CD8-positive, alpha-beta memory T cell (primary cell): Measurements from ENCODE around the gene AHDC1. TPM values are rescaled to one million over a fixed set of nuclear protein-coding genes. Genes with fewer than 3 reads are reported as not detected.

Source experiments
- CTCF ChIA-PET: fragments of 350-600 bp; sonication (Branson Sonifier 250); formaldehyde crosslinking; loops from one replicate; lab custom pipeline; 2021; ENCODE audit warnings: antibody characterized with exemption; lab: Charles Lee
- POLR2A ChIA-PET: fragments of 350-600 bp; sonication (Branson Sonifier 250); formaldehyde crosslinking; loops from one replicate; lab custom pipeline; 2021; ENCODE audit warnings: antibody characterized with exemption; lab: Charles Lee
- DNase-seq, 5 donors: peaks; one replicate each; pipeline versions ENCODE4 v3.0.0 to v3.0.0-alpha.2; 2020 to 2022; ENCODE audit warnings: mixed read lengths in 1 of 5
- H3K27ac ChIP-seq: one replicate; pipeline ENCODE4 v1.7.0; 2013; ENCODE audit warnings: low read depth, mild to moderate bottlenecking, low read length, moderate library complexity
- H3K27me3 ChIP-seq: 2 replicates; pipeline ENCODE4 v1.7.0; 2013; ENCODE audit warnings: low read length, mild to moderate bottlenecking; ENCODE audit not compliant: insufficient read depth, poor library complexity, severe bottlenecking
- H3K36me3 ChIP-seq: 2 replicates; pipeline ENCODE4 v1.7.0; 2013; ENCODE audit warnings: mild to moderate bottlenecking, low read length, moderate library complexity; ENCODE audit not compliant: insufficient read depth
- H3K4me1 ChIP-seq: 2 replicates; pipeline ENCODE4 v1.7.0; 2013; ENCODE audit warnings: mild to moderate bottlenecking, low read length, moderate library complexity; ENCODE audit not compliant: insufficient read depth
- H3K4me3 ChIP-seq: 2 replicates; pipeline ENCODE4 v1.7.0; 2013; ENCODE audit warnings: mild to moderate bottlenecking, low read length
- H3K9me3 ChIP-seq: 2 replicates; pipeline ENCODE4 v1.7.0; 2013; ENCODE audit warnings: mild to moderate bottlenecking, low read length
- H3K27ac Mint-ChIP-seq, 8 donors: one replicate each; pipeline ENCODE4 v1.8.0; 2020 to 2021; ENCODE audit warnings: mixed read lengths in 8 of 8, mild to moderate bottlenecking in 6 of 8, inconsistent platforms in 3 of 8, moderate library complexity in 3 of 8
- H3K27me3 Mint-ChIP-seq, 2 donors: one replicate each; pipeline ENCODE4 v1.8.0; 2020 to 2021; ENCODE audit warnings: mixed read lengths in 2 of 2, mild to moderate bottlenecking in 1 of 2, moderate library complexity in 1 of 2
- H3K36me3 Mint-ChIP-seq, 3 donors: one replicate each; pipeline ENCODE4 v1.8.0; 2020 to 2021; ENCODE audit warnings: mixed read lengths in 3 of 3, inconsistent platforms in 1 of 3, mild to moderate bottlenecking in 1 of 3
- H3K4me1 Mint-ChIP-seq, 3 donors: one replicate each; pipeline ENCODE4 v1.8.0; 2020 to 2021; ENCODE audit warnings: mixed read lengths in 3 of 3, inconsistent platforms in 1 of 3, mild to moderate bottlenecking in 1 of 3
- H3K4me3 Mint-ChIP-seq, 7 donors: one replicate each; pipeline ENCODE4 v1.8.0; 2020 to 2021; ENCODE audit warnings: mixed read lengths in 7 of 7, mild to moderate bottlenecking in 6 of 7, moderate library complexity in 4 of 7, inconsistent platforms in 2 of 7
- H3K9me3 Mint-ChIP-seq, 5 donors: one replicate each; pipeline ENCODE4 v1.8.0; 2020 to 2022; ENCODE audit warnings: mixed read lengths in 5 of 5, mild to moderate bottlenecking in 3 of 5, moderate library complexity in 2 of 5, inconsistent platforms in 1 of 5
- polyA plus RNA-seq: library from polyadenylated mRNA; unstranded; fragments of 300-500 nt; fragmentation: Illumina TruSeq; gene quantifications from one replicate; pipeline ENCODE4 v1.2.3, GENCODE V29; 2021
- total RNA-seq, 2 experiments: library from RNA; stranded (reverse); gene quantifications; one replicate each; pipeline ENCODE4 v1.2.3, GENCODE V29; 2021

AHDC1 gene
- total and polyA plus RNA-seq, 3 experiments from 2014 or later, result 1.9 to 11.5 (median 11.5) TPM

DNA sequence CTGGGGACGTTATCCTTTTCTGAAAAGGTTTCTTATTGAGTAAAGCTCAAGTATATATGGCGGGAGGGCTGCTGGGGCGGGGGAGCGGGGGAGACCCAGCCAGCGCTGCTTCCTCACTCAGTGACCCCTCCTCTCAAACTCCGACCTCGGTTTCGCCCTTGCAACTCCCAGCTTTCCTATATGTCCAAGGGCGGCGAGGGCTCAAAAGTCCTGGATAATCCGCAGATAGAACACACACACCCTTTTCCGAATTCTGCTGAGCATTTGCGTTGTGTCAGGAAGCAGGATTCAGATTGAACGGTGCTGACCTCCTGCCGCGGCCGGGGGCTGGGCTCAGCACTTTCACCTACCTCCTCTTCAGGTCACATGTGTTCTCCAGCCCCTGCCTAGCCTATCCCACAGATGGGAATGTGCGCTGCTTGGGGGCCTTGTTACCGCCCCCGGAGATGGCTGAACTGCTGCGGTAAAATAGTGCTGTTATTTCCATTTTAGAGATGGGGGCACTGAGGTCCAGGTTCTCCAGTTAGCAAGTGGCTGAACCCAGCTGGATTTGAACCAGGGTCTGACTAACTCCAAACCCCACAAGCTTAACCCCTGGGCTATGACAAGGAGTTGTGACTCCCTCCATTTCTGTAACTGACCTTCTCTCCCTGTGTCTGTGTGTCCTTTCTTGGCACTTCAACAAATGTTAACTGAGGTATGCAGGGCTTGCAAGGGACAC, 795 bp upstream of the AHDC1 start:
- Histone ChIP-seq H3K36me3 (no peaks in the 10 kb centered on the region), H3K27ac (no peak overlapping the region), H3K4me1 (peaks cover 52% of the 10 kb centered on the region), H3K4me3 (peak overlapping the region; percentile 72), H3K27me3 (no peaks in the 10 kb centered on the region), H3K9me3 (no peaks in the 10 kb centered on the region)
- ChIA-PET POLR2A (interaction anchor here (0.6 to 1.3 kb wide), 7 partner anchors 10 to 204 kb away, joined by 3 to 8 read pairs (median 3); partner anchors contain the start of gene FAM76A), CTCF (interaction anchor here (0.6 to 8.7 kb wide), 17 partner anchors 10 to 304 kb away, joined by 3 to 127 read pairs (median 5); partner anchors contain the start of gene IFI6)
- Mint-ChIP-seq H3K9me3 (no peaks in the 10 kb centered on the region), H3K27me3 (no peaks in the 10 kb centered on the region), H3K4me3 (peak overlapping the region; percentile 82 to 95 (median 91)), H3K4me1 (peaks cover 31 to 49% (median 39%) of the 10 kb centered on the region in 3 donors), H3K27ac (peak overlapping the region in 7 of 8 donors; percentile 9 to 95 (median 85)), H3K36me3 (peaks cover 0 to 1% (median 0%) of the 10 kb centered on the region in 3 donors)
- no peak for DNase-seq

DNA sequence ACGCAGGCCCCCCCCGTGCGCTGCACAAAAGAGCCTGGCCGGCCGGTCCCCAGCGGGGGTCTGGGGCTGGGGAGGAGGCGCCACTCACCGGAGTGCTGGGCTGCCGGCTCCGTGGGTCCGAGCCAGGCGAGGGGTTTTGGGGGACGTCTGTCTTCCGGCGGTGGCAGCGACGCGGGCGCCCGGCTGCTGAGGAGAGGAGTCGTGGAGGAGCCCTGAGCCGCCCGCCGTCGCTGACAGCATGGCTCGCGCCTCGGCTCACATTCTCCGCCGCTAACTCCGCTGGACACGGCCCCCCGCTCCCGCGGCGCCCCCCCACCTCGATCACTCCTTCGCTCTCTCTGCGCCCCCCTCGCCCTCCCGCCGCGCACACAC, 649 bp downstream of the AHDC1 start:
- H3K27me3 Mint-ChIP-seq, result no peaks in the 10 kb centered on the region
- H3K9me3 Mint-ChIP-seq, result no peaks in the 10 kb centered on the region
- H3K4me3 Mint-ChIP-seq, result peak overlapping the region; percentile 86 to 95 (median 91)
- no peaks in the 10 kb centered on the region for H3K27me3 ChIP-seq
- CTCF ChIA-PET, result interaction anchor here (1.2 to 8.7 kb wide), 7 partner anchors 34 to 303 kb away, joined by 3 to 127 read pairs (median 9); no protein-coding TSS in a partner anchor
- peak overlapping the region; percentile 81 for H3K27ac ChIP-seq
- POLR2A ChIA-PET, result interaction anchor here (0.6 to 0.8 kb wide), 2 partner anchors 7 to 60 kb away, joined by 3 read pairs; no protein-coding TSS in a partner anchor
- H3K4me3 ChIP-seq, result peak overlapping the region; percentile 72
- peaks cover 42 to 63% (median 48%) of the 10 kb centered on the region in 3 donors for H3K4me1 Mint-ChIP-seq
- peak overlapping the region in 6 of 8 donors; percentile 85 to 98 (median 92) for H3K27ac Mint-ChIP-seq
- H3K4me1 ChIP-seq, result peaks cover 52% of the 10 kb centered on the region
- no peaks in the 10 kb centered on the region for H3K9me3 ChIP-seq
- no peaks in the 10 kb centered on the region for H3K36me3 ChIP-seq
- peak in 4 of 5 donors; percentile 26 to 60 (median 32) for DNase-seq
- H3K36me3 Mint-ChIP-seq, result peaks cover 0 to 1% (median 0%) of the 10 kb centered on the region in 3 donors

GRCh38 chr1:27602462-27603308, 1.3 kb downstream of the AHDC1 start:
- Mint-ChIP-seq H3K4me1 (peaks cover 42 to 66% (median 50%) of the 10 kb centered on the region in 3 donors), H3K4me3 (peak overlapping the region; percentile 76 to 95 (median 85)), H3K27me3 (no peaks in the 10 kb centered on the region), H3K36me3 (peaks cover 0 to 1% (median 0%) of the 10 kb centered on the region in 3 donors), H3K27ac (peak overlapping the region; percentile 63 to 94 (median 77)), H3K9me3 (no peaks in the 10 kb centered on the region)
- H3K9me3 ChIP-seq, result no peaks in the 10 kb centered on the region
- no peak overlapping the region for H3K27ac ChIP-seq
- no peaks in the 10 kb centered on the region for H3K27me3 ChIP-seq
- POLR2A ChIA-PET, result interaction anchor here (1.0 kb wide), 1 partner anchor 34 kb away, joined by 3 read pairs; no protein-coding TSS in a partner anchor
- H3K36me3 ChIP-seq, result no peaks in the 10 kb centered on the region
- H3K4me1 ChIP-seq, result peaks cover 56% of the 10 kb centered on the region
- H3K4me3 ChIP-seq, result peak overlapping the region; percentile 72
- peak in 4 of 5 donors; percentile 37 to 66 (median 54) for DNase-seq
- CTCF ChIA-PET, result interaction anchor here (0.7 to 1.9 kb wide), 8 partner anchors 10 to 303 kb away, joined by 3 to 8 read pairs (median 4); no protein-coding TSS in a partner anchor

DNA sequence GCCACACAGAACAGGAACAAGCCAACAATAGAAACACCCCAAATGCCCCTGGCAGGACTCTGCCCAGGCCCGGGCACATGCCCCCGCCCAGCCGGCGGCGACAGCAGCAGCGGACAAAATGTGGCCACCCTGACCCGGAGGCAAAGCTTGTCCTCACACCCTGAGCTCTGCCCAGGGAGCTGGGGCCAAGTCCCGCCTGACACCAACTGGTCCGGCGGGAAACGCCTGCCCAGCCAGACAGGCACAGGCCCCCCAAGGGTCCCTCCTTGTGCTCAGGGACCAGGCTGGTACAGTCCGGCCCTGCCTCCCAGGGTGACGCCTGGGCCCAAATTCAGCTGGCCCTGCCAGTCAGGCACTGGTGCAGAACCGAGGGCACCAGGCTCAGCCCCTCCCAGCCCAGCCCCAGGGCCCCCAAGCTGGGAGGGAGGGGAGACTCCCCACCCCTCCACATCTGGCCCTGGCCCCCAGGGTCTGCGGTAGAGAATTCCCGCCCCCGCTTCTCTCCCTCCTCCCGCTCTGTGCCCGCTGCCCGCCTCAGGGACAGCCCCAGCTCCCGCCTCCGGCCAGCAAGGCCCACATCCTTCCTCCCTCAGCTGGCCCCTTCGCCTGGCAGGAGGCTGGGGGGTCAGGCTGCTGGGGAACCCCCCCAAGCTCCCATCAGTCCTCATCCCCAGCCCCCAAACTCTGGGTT, 2.0 kb downstream of the AHDC1 start:
- peaks cover 0 to 1% (median 0%) of the 10 kb centered on the region in 3 donors for H3K36me3 Mint-ChIP-seq
- ChIA-PET CTCF (interaction anchor here (0.7 to 1.9 kb wide), 10 partner anchors 10 to 302 kb away, joined by 3 to 8 read pairs (median 4); no protein-coding TSS in a partner anchor), POLR2A (interaction anchor here (1.0 kb wide), 1 partner anchor 33 kb away, joined by 3 read pairs; no protein-coding TSS in a partner anchor)
- no peak overlapping the region for H3K27ac ChIP-seq
- peak overlapping the region; percentile 37 to 88 (median 78) for H3K27ac Mint-ChIP-seq
- H3K36me3 ChIP-seq, result no peaks in the 10 kb centered on the region
- H3K27me3 ChIP-seq, result no peaks in the 10 kb centered on the region
- peaks cover 41 to 69% (median 54%) of the 10 kb centered on the region in 3 donors for H3K4me1 Mint-ChIP-seq
- no peak for DNase-seq
- peaks cover 64% of the 10 kb centered on the region for H3K4me1 ChIP-seq
- H3K9me3 Mint-ChIP-seq, result no peaks in the 10 kb centered on the region
- H3K9me3 ChIP-seq, result no peaks in the 10 kb centered on the region
- H3K27me3 Mint-ChIP-seq, result no peaks in the 10 kb centered on the region
- H3K4me3 Mint-ChIP-seq, result peak overlapping the region; percentile 76 to 90 (median 85)
- peak overlapping the region; percentile 37 for H3K4me3 ChIP-seq

DNA sequence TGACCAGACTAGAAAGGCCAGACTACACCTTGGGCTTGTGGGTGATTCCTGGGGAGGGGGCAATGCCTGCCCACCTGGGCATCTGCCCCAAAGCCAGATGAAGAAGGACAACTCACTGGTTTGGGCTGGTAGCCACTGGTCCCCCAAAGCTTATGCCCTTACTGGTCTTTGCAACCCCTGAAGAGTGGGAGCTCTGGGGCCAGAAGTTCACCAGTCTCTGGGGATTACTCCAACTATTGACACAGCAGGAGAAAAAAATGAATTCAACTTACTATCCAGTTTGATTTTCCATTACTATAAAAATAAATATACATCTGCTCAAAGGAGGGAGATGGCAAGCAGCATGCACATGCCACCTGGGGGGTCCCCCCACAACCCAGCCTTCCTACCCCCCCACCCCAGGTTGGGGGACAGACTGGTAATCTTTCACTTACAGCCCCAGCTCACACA, 2.6 kb downstream of the AHDC1 start:
- Mint-ChIP-seq H3K27ac (peak overlapping the region; percentile 21 to 80 (median 66)), H3K9me3 (no peaks in the 10 kb centered on the region), H3K27me3 (no peaks in the 10 kb centered on the region), H3K4me1 (peaks cover 35 to 65% (median 51%) of the 10 kb centered on the region in 3 donors), H3K36me3 (peaks cover 0 to 1% (median 0%) of the 10 kb centered on the region in 3 donors), H3K4me3 (peak overlapping the region; percentile 33 to 75 (median 63))
- Histone ChIP-seq H3K9me3 (no peaks in the 10 kb centered on the region), H3K4me1 (peaks cover 67% of the 10 kb centered on the region), H3K4me3 (no peak overlapping the region), H3K27me3 (no peaks in the 10 kb centered on the region), H3K36me3 (no peaks in the 10 kb centered on the region), H3K27ac (no peak overlapping the region)
- CTCF ChIA-PET, result interaction anchor here (0.9 to 1.9 kb wide), 9 partner anchors 9 to 301 kb away, joined by 3 to 13 read pairs (median 4); no protein-coding TSS in a partner anchor
- DNase-seq, result no peak
- POLR2A ChIA-PET, result no interaction called here

DNA sequence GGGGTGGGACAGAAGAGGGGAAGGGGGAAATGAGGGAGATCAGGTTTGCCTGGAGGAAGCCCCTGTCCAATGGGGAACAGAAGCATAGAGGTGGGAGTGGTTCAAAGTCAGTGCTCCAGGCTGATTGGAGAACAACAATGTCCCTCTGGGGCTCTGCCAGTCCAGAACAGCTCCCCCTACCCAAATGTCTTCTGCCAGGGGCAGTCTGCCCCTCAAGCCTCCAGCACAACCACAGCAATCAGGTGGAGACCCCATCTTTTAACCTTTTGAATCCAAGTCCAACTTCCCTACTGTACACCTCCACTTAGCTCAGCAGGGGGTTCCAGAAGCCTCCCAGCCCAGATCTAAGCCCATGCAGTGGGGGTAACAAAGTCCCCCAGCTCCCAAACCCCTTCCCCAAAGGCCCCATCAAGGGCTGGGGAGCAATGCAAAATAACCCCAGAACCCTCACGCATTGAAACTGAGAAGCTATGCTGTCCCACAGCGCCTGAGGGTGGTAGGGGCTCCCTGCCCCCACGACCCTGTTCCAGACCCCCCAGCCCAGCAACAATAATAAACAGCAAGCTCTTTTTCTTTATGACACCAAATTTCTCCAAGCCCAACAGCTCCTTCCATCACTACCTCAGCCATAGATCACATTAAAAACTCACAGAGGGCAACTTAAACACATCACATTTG, 3.3 kb downstream of the AHDC1 start:
- Histone ChIP-seq H3K4me1 (peaks cover 67% of the 10 kb centered on the region), H3K27ac (no peak overlapping the region), H3K4me3 (no peak overlapping the region), H3K27me3 (no peaks in the 10 kb centered on the region), H3K9me3 (no peaks in the 10 kb centered on the region), H3K36me3 (no peaks in the 10 kb centered on the region)
- Mint-ChIP-seq H3K4me1 (peaks cover 30 to 59% (median 46%) of the 10 kb centered on the region in 3 donors), H3K27me3 (no peaks in the 10 kb centered on the region), H3K36me3 (peaks cover 0 to 1% (median 0%) of the 10 kb centered on the region in 3 donors), H3K27ac (peak overlapping the region in 5 of 8 donors; percentile 2 to 52 (median 21)), H3K9me3 (no peaks in the 10 kb centered on the region), H3K4me3 (peak overlapping the region in 6 of 7 donors; percentile 2 to 33 (median 20))
- ChIA-PET POLR2A (no interaction called here), CTCF (interaction anchor here (0.9 to 1.9 kb wide), 6 partner anchors 31 to 300 kb away, joined by 3 to 13 read pairs (median 4); no protein-coding TSS in a partner anchor)
- DNase-seq, result no peak
